ENCODE measurements around the gene SGSM1. TPM values are rescaled to one million over a fixed set of nuclear protein-coding genes. Genes with fewer than 3 reads are reported as not detected.

SGSM1 gene
- total and polyA plus RNA-seq, 2 donors (not counting 1 experiment from before 2014, with no cell fraction given): not detected

GRCh38 chr22:24791362-24791761 lies 14.6 kb upstream of the SGSM1 start:
- DNase-seq (ENCODE audit: low read depth in 2 of 2): no peak
- H2AFZ ChIP-seq (ENCODE audit: low read length): no peak overlapping the region
- no peaks in the 10 kb centered on the region for H3K9me3 ChIP-seq (ENCODE audit: control insufficient read depth, insufficient read depth, low read depth, low read length)
- no peak overlapping the region for H3K4me3 ChIP-seq (replicated peaks in 1 of 4; ENCODE audit: control extremely low read depth in 1 of 4, insufficient read depth in 1 of 4, low read depth in 3 of 4, low read length in 4 of 4)
- no peaks in the 10 kb centered on the region for H4K20me1 ChIP-seq (ENCODE audit: control insufficient read depth, extremely low read depth, insufficient read depth, low read length)
- no peak overlapping the region for H3K9ac ChIP-seq (ENCODE audit: insufficient read depth, low read length)
- TF ChIP-seq CTCF (conservative IDR thresholded peaks at IDR 0.05 in 1 of 2, IDR thresholded peaks at IDR 0.05 in 1 of 2; ENCODE audit: low read depth in 1 of 2, low read length in 2 of 2): no peak
- no peak for TF ChIP-seq EZH2 (IDR thresholded peaks at IDR 0.05; ENCODE audit: low read length, missing control alignments)
- no peaks in the 10 kb centered on the region for H3K4me1 ChIP-seq (ENCODE audit: control insufficient read depth, extremely low read depth, insufficient read depth, low read length)
- no peak overlapping the region for H3K4me2 ChIP-seq (ENCODE audit: extremely low read depth, insufficient read depth, low read length)
- H3K79me2 ChIP-seq (ENCODE audit: control insufficient read depth, insufficient read depth, low read length): no peaks in the 10 kb centered on the region
- no peak overlapping the region for H3K27ac ChIP-seq (ENCODE audit: insufficient read depth, low read length)
- no peaks in the 10 kb centered on the region for H3K36me3 ChIP-seq (ENCODE audit: control insufficient read depth, insufficient read depth, low read length)
- no peaks in the 10 kb centered on the region for H3K27me3 ChIP-seq (ENCODE audit: control insufficient read depth, insufficient read depth, low read length)

- DNase-seq (ENCODE audit: low read depth in 2 of 2): no peak
- no peaks in the 10 kb centered on the region for H3K79me2 ChIP-seq (ENCODE audit: control insufficient read depth, insufficient read depth, low read length)
- no peak overlapping the region for H3K4me2 ChIP-seq (ENCODE audit: extremely low read depth, insufficient read depth, low read length)
- no peak overlapping the region for H3K9ac ChIP-seq (ENCODE audit: insufficient read depth, low read length)
- H3K27me3 ChIP-seq (ENCODE audit: control insufficient read depth, insufficient read depth, low read length): no peaks in the 10 kb centered on the region
- no peak overlapping the region for H2AFZ ChIP-seq (ENCODE audit: low read length)
- no peaks in the 10 kb centered on the region for H3K36me3 ChIP-seq (ENCODE audit: control insufficient read depth, insufficient read depth, low read length)
- H4K20me1 ChIP-seq (ENCODE audit: control insufficient read depth, extremely low read depth, insufficient read depth, low read length): no peaks in the 10 kb centered on the region
- H3K27ac ChIP-seq (ENCODE audit: insufficient read depth, low read length): no peak overlapping the region
- TF ChIP-seq CTCF (conservative IDR thresholded peaks at IDR 0.05 in 1 of 2, IDR thresholded peaks at IDR 0.05 in 1 of 2; ENCODE audit: low read depth in 1 of 2, low read length in 2 of 2) (no peak), EZH2 (IDR thresholded peaks at IDR 0.05; ENCODE audit: low read length, missing control alignments) (no peak)
- no peaks in the 10 kb centered on the region for H3K4me1 ChIP-seq (ENCODE audit: control insufficient read depth, extremely low read depth, insufficient read depth, low read length)
- H3K9me3 ChIP-seq (ENCODE audit: control insufficient read depth, insufficient read depth, low read depth, low read length): no peaks in the 10 kb centered on the region
- H3K4me3 ChIP-seq (replicated peaks in 1 of 4; ENCODE audit: control extremely low read depth in 1 of 4, insufficient read depth in 1 of 4, low read depth in 3 of 4, low read length in 4 of 4): no peak overlapping the region
These were observed 10.0 kb upstream of the SGSM1 start for GRCh38 chr22:24796056-24796455.

- DNase-seq (ENCODE audit: low read depth in 2 of 2): no peak
- Histone ChIP-seq H3K27ac (ENCODE audit: insufficient read depth, low read length) (no peak overlapping the region), H2AFZ (ENCODE audit: low read length) (no peak overlapping the region), H3K4me3 (replicated peaks in 1 of 4; ENCODE audit: control extremely low read depth in 1 of 4, insufficient read depth in 1 of 4, low read depth in 3 of 4, low read length in 4 of 4) (no peak overlapping the region), H4K20me1 (ENCODE audit: control insufficient read depth, extremely low read depth, insufficient read depth, low read length) (no peaks in the 10 kb centered on the region), H3K36me3 (ENCODE audit: control insufficient read depth, insufficient read depth, low read length) (no peaks in the 10 kb centered on the region), H3K4me2 (ENCODE audit: extremely low read depth, insufficient read depth, low read length) (no peak overlapping the region), H3K79me2 (ENCODE audit: control insufficient read depth, insufficient read depth, low read length) (no peaks in the 10 kb centered on the region), H3K9me3 (ENCODE audit: control insufficient read depth, insufficient read depth, low read depth, low read length) (no peaks in the 10 kb centered on the region), H3K4me1 (ENCODE audit: control insufficient read depth, extremely low read depth, insufficient read depth, low read length) (no peaks in the 10 kb centered on the region), H3K27me3 (ENCODE audit: control insufficient read depth, insufficient read depth, low read length) (no peaks in the 10 kb centered on the region), H3K9ac (ENCODE audit: insufficient read depth, low read length) (no peak overlapping the region)
- no peak for TF ChIP-seq CTCF (conservative IDR thresholded peaks at IDR 0.05 in 1 of 2, IDR thresholded peaks at IDR 0.05 in 1 of 2; ENCODE audit: low read depth in 1 of 2, low read length in 2 of 2)
- TF ChIP-seq EZH2 (IDR thresholded peaks at IDR 0.05; ENCODE audit: low read length, missing control alignments): no peak
These were observed 9.2 kb upstream of the SGSM1 start for GRCh38 chr22:24796860-24797259.

All from fibroblast of lung (primary cell).